Measurements from ENCODE around the gene RPL13. TPM values are rescaled to one million over a fixed set of nuclear protein-coding genes. Genes with fewer than 3 reads are reported as not detected.
A peak's percentile ranks its signal among the peaks of the same experiment; 100 is the strongest.

RPL13 gene
- total RNA-seq, 1 donor from 2014 or later: 8,204 TPM

GRCh38 chr16:89561884-89562599 lies 1.6 kb downstream of the RPL13 start:
- TF ChIP-seq CTCF (IDR thresholded peaks at IDR 0.05): no peak
- H3K27ac ChIP-seq: peak overlapping the region; percentile 84
- H3K4me1 ChIP-seq: peaks cover 59% of the 10 kb centered on the region
- no peak for DNase-seq (ENCODE audit: extremely low spot score in 2 of 2)
- no peaks in the 10 kb centered on the region for H3K27me3 ChIP-seq
- H3K4me3 ChIP-seq: peak overlapping the region; percentile 82 to 88
- intact Hi-C loops (cut with DNase I): loop anchor here (5.0 kb wide), 1 partner anchor 140 kb away; the partner anchor contains the start of gene SPATA2L
- peaks cover 0 to 37% of the 10 kb centered on the region in 2 donors for H3K36me3 ChIP-seq
- H3K9me3 ChIP-seq: no peaks in the 10 kb centered on the region

- peaks cover 0 to 37% of the 10 kb centered on the region in 2 donors for H3K36me3 ChIP-seq
- H3K27ac ChIP-seq: no peak overlapping the region
- no peak for TF ChIP-seq POLR2A (IDR thresholded peaks at IDR 0.05)
- no peak for TF ChIP-seq POLR2AphosphoS5 (IDR thresholded peaks at IDR 0.05; ENCODE audit: insufficient read depth in 1 of 2, low read depth in 1 of 2)
- no peak for TF ChIP-seq CTCF (IDR thresholded peaks at IDR 0.05)
- peaks cover 59% of the 10 kb centered on the region for H3K4me1 ChIP-seq
- H3K9me3 ChIP-seq: no peaks in the 10 kb centered on the region
- no peaks in the 10 kb centered on the region for H3K27me3 ChIP-seq
- intact Hi-C loops (cut with DNase I): loop anchor here (5.0 kb wide), 1 partner anchor 139 kb away; the partner anchor contains the start of gene SPATA2L
- H3K4me3 ChIP-seq: no peak overlapping the region
- DNase-seq (ENCODE audit: extremely low spot score in 2 of 2): no peak
Observed at GRCh38 chr16:89562939-89563338, 2.5 kb downstream of the RPL13 start.

GRCh38 chr16:89563639-89564392 lies 3.3 kb downstream of the RPL13 start:
- Histone ChIP-seq H3K27ac (no peak overlapping the region), H3K4me1 (peaks cover 59% of the 10 kb centered on the region), H3K9me3 (no peaks in the 10 kb centered on the region), H3K36me3 (peaks cover 0 to 37% of the 10 kb centered on the region in 2 donors), H3K4me3 (no peak overlapping the region), H3K27me3 (no peaks in the 10 kb centered on the region)
- no peak for DNase-seq (ENCODE audit: extremely low spot score in 2 of 2)
- TF ChIP-seq POLR2AphosphoS5 (IDR thresholded peaks at IDR 0.05; ENCODE audit: insufficient read depth in 1 of 2, low read depth in 1 of 2): peak in 1 of 2 donors; percentile 5
- TF ChIP-seq CTCF (IDR thresholded peaks at IDR 0.05): no peak
- intact Hi-C loops (cut with DNase I): loop anchor here (5.0 kb wide), 1 partner anchor 138 kb away; the partner anchor contains the start of gene SPATA2L

GRCh38 chr16:89564476-89565255 lies 4.2 kb downstream of the RPL13 start:
- H3K4me1 ChIP-seq: peaks cover 54% of the 10 kb centered on the region
- intact Hi-C loops (cut with DNase I): loop anchor here (5.0 kb wide), 1 partner anchor 138 kb away; the partner anchor contains the start of gene SPATA2L
- H3K36me3 ChIP-seq: peaks cover 0 to 37% of the 10 kb centered on the region in 2 donors
- H3K27ac ChIP-seq: no peak overlapping the region
- no peaks in the 10 kb centered on the region for H3K9me3 ChIP-seq
- no peak overlapping the region for H3K4me3 ChIP-seq
- TF ChIP-seq CTCF (IDR thresholded peaks at IDR 0.05) (no peak), POLR2AphosphoS5 (IDR thresholded peaks at IDR 0.05; ENCODE audit: insufficient read depth in 1 of 2, low read depth in 1 of 2) (no peak), POLR2A (IDR thresholded peaks at IDR 0.05) (no peak)
- no peaks in the 10 kb centered on the region for H3K27me3 ChIP-seq
- DNase-seq (ENCODE audit: extremely low spot score in 2 of 2): no peak
